ENCODE data around the gene PCDHGB7. TPM values are rescaled to one million over a fixed set of nuclear protein-coding genes. Genes with fewer than 3 reads are reported as not detected.

The PCDHGB7 gene
- total RNA-seq, 1 donor from 2014 or later: 10.1 TPM

Other genes with a start within 250 kb of the PCDHGB7 start
- 0.18 and 0.89 TPM in 2 replicates for gene PCDHB7, start 245.0 kb upstream of the PCDHGB7 start, total RNA-seq
- 0.05 and 0.89 TPM in 2 replicates for gene PCDHB8, start 239.9 kb upstream of the PCDHGB7 start, total RNA-seq
- gene PCDHB16, start 235.3 kb upstream of the PCDHGB7 start, total RNA-seq: 0.09 and 0.30 TPM in 2 replicates
- gene PCDHB9, start 230.5 kb upstream of the PCDHGB7 start, total RNA-seq: 0.18 and 0.30 TPM in 2 replicates
- 0.42 and 0.59 TPM in 2 replicates for gene PCDHB10, start 225.3 kb upstream of the PCDHGB7 start, total RNA-seq
- 0.05 and 0.30 TPM in 2 replicates for gene PCDHB11, start 218.1 kb upstream of the PCDHGB7 start, total RNA-seq
- 0.05 and 0.30 TPM in 2 replicates for gene PCDHB12, start 209.0 kb upstream of the PCDHGB7 start, total RNA-seq
- 0.28 and 0.89 TPM in 2 replicates for gene PCDHB13, start 203.8 kb upstream of the PCDHGB7 start, total RNA-seq
- gene PCDHB14, start 194.3 kb upstream of the PCDHGB7 start, total RNA-seq: 0.42 and 1.5 TPM in 2 replicates
- gene PCDHB15, start 172.3 kb upstream of the PCDHGB7 start, total RNA-seq: 0.28 and 0.59 TPM in 2 replicates
- 0.28 and 0.30 TPM in 2 replicates for gene SLC25A2, start 113.6 kb upstream of the PCDHGB7 start, total RNA-seq
- gene TAF7, start 96.9 kb upstream of the PCDHGB7 start, total RNA-seq: 79.9 and 81.4 TPM in 2 replicates
- gene PCDHGA1, start 87.2 kb upstream of the PCDHGB7 start, total RNA-seq: 0.69 and 0.89 TPM in 2 replicates
- 3.5 and 3.9 TPM in 2 replicates for gene PCDHGA2, start 78.9 kb upstream of the PCDHGB7 start, total RNA-seq
- 1.6 and 2.1 TPM in 2 replicates for gene PCDHGA3, start 73.8 kb upstream of the PCDHGB7 start, total RNA-seq
- 3.3 TPM in 2 replicates for gene PCDHGB1, start 67.6 kb upstream of the PCDHGB7 start, total RNA-seq
- gene PCDHGA4, start 62.7 kb upstream of the PCDHGB7 start, total RNA-seq: 5.8 and 6.5 TPM in 2 replicates
- 2.1 and 2.4 TPM in 2 replicates for gene PCDHGB2, start 57.7 kb upstream of the PCDHGB7 start, total RNA-seq
- gene PCDHGA5, start 53.5 kb upstream of the PCDHGB7 start, total RNA-seq: 0.89 and 0.92 TPM in 2 replicates
- 6.5 and 6.8 TPM in 2 replicates for gene PCDHGB3, start 47.4 kb upstream of the PCDHGB7 start, total RNA-seq
- gene PCDHGA6, start 43.8 kb upstream of the PCDHGB7 start, total RNA-seq: 3.2 and 4.2 TPM in 2 replicates
- gene PCDHGA7, start 34.9 kb upstream of the PCDHGB7 start, total RNA-seq: 4.2 and 6.8 TPM in 2 replicates
- 25.5 and 27.3 TPM in 2 replicates for gene PCDHGB4, start 30.0 kb upstream of the PCDHGB7 start, total RNA-seq
- gene PCDHGA8, start 25.0 kb upstream of the PCDHGB7 start, total RNA-seq: 2.8 and 3.0 TPM in 2 replicates
- gene PCDHGB5, start 19.7 kb upstream of the PCDHGB7 start, total RNA-seq: 30.9 and 34.3 TPM in 2 replicates
- gene PCDHGA9, start 14.9 kb upstream of the PCDHGB7 start, total RNA-seq: 3.6 and 4.5 TPM in 2 replicates
- 2.4 and 2.8 TPM in 2 replicates for gene PCDHGB6, start 9.7 kb upstream of the PCDHGB7 start, total RNA-seq
- 6.8 and 8.6 TPM in 2 replicates for gene PCDHGA10, start 4.7 kb upstream of the PCDHGB7 start, total RNA-seq
- 12.5 and 19.4 TPM in 2 replicates for gene PCDHGA11, start 3.4 kb downstream of the PCDHGB7 start, total RNA-seq
- 16.3 and 33.7 TPM in 2 replicates for gene PCDHGA12, start 12.8 kb downstream of the PCDHGB7 start, total RNA-seq
- gene PCDHGC3, start 58.3 kb downstream of the PCDHGB7 start, total RNA-seq: 38.6 and 69.3 TPM in 2 replicates
- 2.4 and 3.5 TPM in 2 replicates for gene PCDHGC4, start 67.4 kb downstream of the PCDHGB7 start, total RNA-seq
- gene PCDHGC5, start 71.4 kb downstream of the PCDHGB7 start, total RNA-seq: 2.4 and 10.2 TPM in 2 replicates
- gene DIAPH1, start 201.3 kb downstream of the PCDHGB7 start, total RNA-seq: 14.0 and 53.9 TPM in 2 replicates
- gene HDAC3, start 219.2 kb downstream of the PCDHGB7 start, total RNA-seq: 44.2 and 49.2 TPM in 2 replicates
- 3.9 and 7.0 TPM in 2 replicates for gene RELL2, start 219.3 kb downstream of the PCDHGB7 start, total RNA-seq
- 39.2 and 61.7 TPM in 2 replicates for gene FCHSD1, start 233.7 kb downstream of the PCDHGB7 start, total RNA-seq